ENCODE results near the gene POLE3. TPM values are rescaled to one million over a fixed set of nuclear protein-coding genes. Genes with fewer than 3 reads are reported as not detected.
"Not testable (repeated sequence)": the region's sequence is repeated elsewhere in the genome, so short reads cannot be mapped to it uniquely, and the experiment has no call there.

The POLE3 gene, protein sequence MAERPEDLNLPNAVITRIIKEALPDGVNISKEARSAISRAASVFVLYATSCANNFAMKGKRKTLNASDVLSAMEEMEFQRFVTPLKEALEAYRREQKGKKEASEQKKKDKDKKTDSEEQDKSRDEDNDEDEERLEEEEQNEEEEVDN
- total RNA-seq (2014; rRNA removed; shearing (Covaris generic); ENCODE audit: low replicate concordance): 65.7 and 105 TPM in 2 replicates

DNA sequence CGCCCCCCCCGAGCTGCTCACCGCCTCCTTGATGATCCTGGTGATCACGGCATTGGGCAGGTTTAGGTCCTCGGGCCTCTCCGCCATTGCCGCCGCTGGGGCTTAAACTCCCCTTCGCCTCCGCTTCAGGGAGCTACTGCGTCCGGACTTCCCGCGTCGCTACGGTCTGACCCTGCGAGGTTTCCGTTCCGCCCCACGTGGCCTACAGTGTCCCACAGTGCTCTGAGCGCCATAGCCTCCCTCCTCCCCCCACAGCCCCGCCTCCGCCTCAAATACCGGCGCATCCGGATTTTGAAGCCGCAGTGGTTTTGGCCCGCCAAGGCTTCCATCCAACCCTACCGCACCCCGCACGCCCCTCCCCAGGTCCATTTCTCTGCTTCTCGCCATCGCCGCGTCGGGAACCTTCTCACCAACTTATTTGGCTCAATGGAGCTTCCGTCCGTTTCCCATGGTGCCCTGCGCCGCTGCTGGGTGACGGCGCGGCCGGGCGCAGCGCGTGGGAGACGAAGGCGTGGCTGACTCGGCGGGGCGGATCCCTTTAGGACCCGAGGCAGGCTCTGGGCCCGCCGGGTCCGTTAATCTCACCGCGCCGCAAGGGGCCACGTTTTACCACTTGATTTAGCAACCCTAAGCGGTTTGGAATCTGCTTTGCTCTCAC is at the start of gene POLE3, which contains the start of gene C9orf43:
TSS of gene POLE3 (minus strand) at position 469 of the 658 bp plus-strand sequence. CDS start at position 87, 382 bp downstream.
TSS of gene C9orf43 (plus strand) at position 541 of the 658 bp plus-strand sequence. CDS start 2,747 bp downstream, outside the sequence.
- Histone ChIP-seq H2AFZ (ENCODE audit: low read length) (peak within 1 kb of the TSS; percentile 72; the same call in 1 of the 2 replicates), H3K4me1 (ENCODE audit: low read length) (peaks cover 32% of the 10 kb centered on the region), H3K9ac (ENCODE audit: low read length) (peak within 1 kb of the TSS; percentile 98), H3K36me3 (ENCODE audit: insufficient read depth, low read length) (peaks cover 15% of the 10 kb centered on the region), H3K9me2 (replicated peaks; ENCODE audit: insufficient read depth, low read length) (no peaks in the 10 kb centered on the region), H3K4me2 (ENCODE audit: low read depth, low read length, poor library complexity, severe bottlenecking) (peak within 1 kb of the TSS; percentile 99), H3K4me3 (ENCODE audit: low read length) (peak within 1 kb of the TSS; percentile 97), H3K27ac (ENCODE audit: low read length) (peak within 1 kb of the TSS; percentile 93), H4K20me1 (ENCODE audit: insufficient read depth, low read depth, low read length) (no peaks in the 10 kb centered on the region), H3K79me2 (ENCODE audit: low read length) (peaks cover 30% of the 10 kb centered on the region), H3K9me3 (ENCODE audit: low read length) (no peaks in the 10 kb centered on the region), H3K27me3 (ENCODE audit: low read length) (no peaks in the 10 kb centered on the region)
- peak; percentile 99 for DNase-seq

DNA sequence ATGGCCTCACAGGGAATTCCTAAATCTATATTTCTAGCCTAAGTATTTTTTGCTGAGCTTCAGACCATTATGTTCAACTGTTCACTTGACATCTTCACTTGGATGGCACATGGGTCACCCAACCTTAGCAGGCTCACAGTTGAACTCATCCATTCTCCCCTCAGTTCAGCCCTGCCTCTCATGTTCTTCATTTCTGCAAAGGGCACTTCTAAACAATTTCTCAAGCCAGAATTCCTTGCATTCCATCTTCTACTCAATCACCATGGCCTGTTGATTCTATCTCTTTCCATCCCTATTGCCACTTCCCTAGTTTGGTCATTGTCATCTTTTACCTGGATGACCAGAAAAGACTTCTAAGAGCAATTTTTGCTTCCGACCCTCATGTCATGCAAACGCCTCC is 45.8 kb upstream of the POLE3 start:
- Histone ChIP-seq H4K20me1 (ENCODE audit: insufficient read depth, low read depth, low read length) (no peaks in the 10 kb centered on the region), H2AFZ (ENCODE audit: low read length) (no peak overlapping the region), H3K9me2 (replicated peaks; ENCODE audit: insufficient read depth, low read length) (no peaks in the 10 kb centered on the region), H3K9me3 (ENCODE audit: low read length) (no peaks in the 10 kb centered on the region), H3K79me2 (ENCODE audit: low read length) (no peaks in the 10 kb centered on the region), H3K4me3 (ENCODE audit: low read length) (no peak overlapping the region), H3K27ac (ENCODE audit: low read length) (no peak overlapping the region), H3K4me2 (ENCODE audit: low read depth, low read length, poor library complexity, severe bottlenecking) (no peak overlapping the region), H3K36me3 (ENCODE audit: insufficient read depth, low read length) (no peaks in the 10 kb centered on the region), H3K27me3 (ENCODE audit: low read length) (no peaks in the 10 kb centered on the region), H3K4me1 (ENCODE audit: low read length) (no peaks in the 10 kb centered on the region), H3K9ac (ENCODE audit: low read length) (no peak overlapping the region)
- DNase-seq: peak; percentile 22

DNA sequence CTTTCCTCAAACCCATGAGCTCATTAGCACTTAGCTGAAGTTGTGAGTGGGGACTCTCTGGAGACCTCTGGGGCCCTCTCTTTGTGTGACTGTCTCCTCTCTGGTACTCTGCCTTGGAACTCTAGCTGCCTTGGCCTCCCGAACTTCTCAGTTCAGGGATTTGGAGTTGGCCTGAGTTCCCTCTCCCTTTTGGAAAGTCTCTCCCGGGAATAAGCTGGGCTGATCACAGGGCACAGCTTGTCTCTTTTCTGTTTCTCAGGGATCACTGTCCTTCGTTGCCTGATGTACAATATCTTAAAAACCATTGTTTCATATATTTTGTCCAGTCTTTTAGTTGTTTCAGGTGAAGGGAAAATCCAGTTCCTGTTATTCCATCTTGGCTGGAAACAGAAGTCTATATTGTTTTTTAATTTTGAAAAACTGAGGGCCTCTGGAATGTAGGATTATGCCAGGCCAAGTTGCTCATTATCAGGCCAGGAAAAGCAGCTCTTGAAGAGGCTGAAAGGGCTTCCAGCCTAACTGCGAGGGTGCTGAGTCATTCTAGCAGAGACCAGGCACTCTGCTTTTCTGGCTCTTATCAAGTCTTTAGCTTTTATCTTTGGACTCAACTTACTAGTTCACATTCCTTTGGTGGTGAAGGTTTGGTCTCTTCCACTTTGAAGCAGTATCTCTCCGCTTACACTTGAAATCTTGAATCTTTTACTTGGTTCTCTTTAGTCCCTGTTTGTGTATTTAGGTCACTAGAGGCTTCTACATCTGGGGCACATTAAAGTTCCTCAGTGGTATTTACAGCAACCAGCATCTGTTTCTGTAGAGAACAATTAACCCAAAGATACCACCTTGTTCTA is 44.7 kb upstream of the POLE3 start:
- no peak for DNase-seq

DNA sequence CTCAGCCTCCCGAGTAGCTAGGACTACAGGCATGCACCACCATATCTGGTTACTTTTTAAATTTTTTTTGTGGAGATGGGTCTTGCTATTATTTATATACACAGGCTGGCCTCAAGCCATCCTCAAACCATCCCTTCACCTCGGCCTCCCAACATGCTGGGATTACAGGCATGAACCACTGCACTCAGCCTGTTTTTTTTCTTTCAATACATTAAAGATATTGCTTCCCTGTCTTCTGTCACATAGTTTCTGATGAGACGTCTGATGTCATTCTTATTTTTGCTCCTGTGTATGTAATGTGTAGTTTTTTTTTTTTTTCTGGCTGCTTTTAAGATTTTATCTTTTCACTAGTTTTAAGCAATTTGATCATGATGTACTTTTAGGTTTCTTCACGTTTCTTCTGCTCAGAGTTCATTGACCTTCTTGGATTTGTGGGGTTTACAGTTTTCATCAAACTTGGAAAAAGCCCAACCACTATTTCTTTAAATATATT is 41.7 kb upstream of the POLE3 start:
- H3K9me2 ChIP-seq (replicated peaks; ENCODE audit: insufficient read depth, low read length): no peaks in the 10 kb centered on the region
- H3K36me3 ChIP-seq (ENCODE audit: insufficient read depth, low read length): no peaks in the 10 kb centered on the region
- no peaks in the 10 kb centered on the region for H3K79me2 ChIP-seq (ENCODE audit: low read length)
- no peak overlapping the region for H3K9ac ChIP-seq (ENCODE audit: low read length)
- no peaks in the 10 kb centered on the region for H3K4me1 ChIP-seq (ENCODE audit: low read length)
- H3K4me3 ChIP-seq (ENCODE audit: low read length): no peak overlapping the region
- DNase-seq: no peak
- no peaks in the 10 kb centered on the region for H3K27me3 ChIP-seq (ENCODE audit: low read length)
- no peaks in the 10 kb centered on the region for H4K20me1 ChIP-seq (ENCODE audit: insufficient read depth, low read depth, low read length)
- no peak overlapping the region for H2AFZ ChIP-seq (ENCODE audit: low read length)
- no peak overlapping the region for H3K4me2 ChIP-seq (ENCODE audit: low read depth, low read length, poor library complexity, severe bottlenecking)
- no peak overlapping the region for H3K27ac ChIP-seq (ENCODE audit: low read length)
- H3K9me3 ChIP-seq (ENCODE audit: low read length): no peaks in the 10 kb centered on the region

More for the DNA sequence above, 44.7 kb upstream of the POLE3 start:
- Histone ChIP-seq H4K20me1 (ENCODE audit: insufficient read depth, low read depth, low read length) (no peaks in the 10 kb centered on the region), H3K9me2 (replicated peaks; ENCODE audit: insufficient read depth, low read length) (no peaks in the 10 kb centered on the region), H3K4me1 (ENCODE audit: low read length) (no peaks in the 10 kb centered on the region), H3K4me2 (ENCODE audit: low read depth, low read length, poor library complexity, severe bottlenecking) (no peak overlapping the region), H3K9me3 (ENCODE audit: low read length) (no peaks in the 10 kb centered on the region), H2AFZ (ENCODE audit: low read length) (no peak overlapping the region), H3K27me3 (ENCODE audit: low read length) (no peaks in the 10 kb centered on the region), H3K79me2 (ENCODE audit: low read length) (no peaks in the 10 kb centered on the region), H3K36me3 (ENCODE audit: insufficient read depth, low read length) (no peaks in the 10 kb centered on the region), H3K4me3 (ENCODE audit: low read length) (no peak overlapping the region), H3K27ac (ENCODE audit: low read length) (no peak overlapping the region), H3K9ac (ENCODE audit: low read length) (no peak overlapping the region)

DNA sequence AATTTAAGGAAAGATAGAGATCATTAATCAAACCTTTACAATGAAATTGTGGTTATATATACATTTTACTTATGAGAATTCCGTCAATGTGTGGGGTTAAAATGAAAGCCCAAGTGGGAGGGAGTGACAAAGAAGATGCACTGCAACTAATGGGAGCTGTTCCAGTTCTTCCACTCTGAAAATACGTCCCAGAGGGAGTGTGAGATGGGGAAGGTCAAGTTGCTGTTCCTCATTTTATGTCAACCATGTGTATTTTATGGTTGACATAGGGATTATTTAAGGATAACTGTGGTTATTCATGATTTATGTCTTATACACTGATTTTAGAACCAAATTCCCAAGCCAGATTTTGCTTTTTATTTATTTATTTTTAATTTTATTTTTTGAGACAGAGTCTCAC is 38.9 kb upstream of the POLE3 start:
- H3K36me3 ChIP-seq (ENCODE audit: insufficient read depth, low read length): no peaks in the 10 kb centered on the region
- H4K20me1 ChIP-seq (ENCODE audit: insufficient read depth, low read depth, low read length): no peaks in the 10 kb centered on the region
- no peaks in the 10 kb centered on the region for H3K9me2 ChIP-seq (replicated peaks; ENCODE audit: insufficient read depth, low read length)
- H3K27me3 ChIP-seq (ENCODE audit: low read length): no peaks in the 10 kb centered on the region
- H3K9me3 ChIP-seq (ENCODE audit: low read length): no peaks in the 10 kb centered on the region
- no peaks in the 10 kb centered on the region for H3K79me2 ChIP-seq (ENCODE audit: low read length)
- DNase-seq: no peak
- no peak overlapping the region for H2AFZ ChIP-seq (ENCODE audit: low read length)
- H3K4me1 ChIP-seq (ENCODE audit: low read length): no peaks in the 10 kb centered on the region
- no peak overlapping the region for H3K9ac ChIP-seq (ENCODE audit: low read length)
- no peak overlapping the region for H3K27ac ChIP-seq (ENCODE audit: low read length)
- no peak overlapping the region for H3K4me2 ChIP-seq (ENCODE audit: low read depth, low read length, poor library complexity, severe bottlenecking)
- no peak overlapping the region for H3K4me3 ChIP-seq (ENCODE audit: low read length)

DNA sequence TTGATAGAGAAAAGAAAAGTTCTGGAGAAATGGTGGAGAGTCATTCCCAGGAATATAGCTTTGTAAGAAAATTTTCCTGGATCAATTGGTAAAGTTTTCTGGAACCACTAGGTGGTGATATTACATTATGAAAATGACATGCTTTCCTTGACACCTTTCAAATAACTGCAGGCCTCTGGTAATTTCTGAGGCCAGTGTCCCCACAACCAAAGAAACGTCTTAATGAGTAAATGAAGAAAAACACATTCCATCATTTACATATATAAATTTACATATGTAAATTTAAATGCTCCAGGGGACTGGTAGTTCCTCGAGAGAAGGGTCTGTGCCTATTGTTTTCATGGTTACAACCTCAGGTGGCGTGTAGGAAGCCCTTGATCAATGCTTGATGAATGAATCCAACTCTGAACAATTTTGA is 35.9 kb upstream of the POLE3 start:
- Histone ChIP-seq H2AFZ (ENCODE audit: low read length) (no peak overlapping the region), H3K79me2 (ENCODE audit: low read length) (no peaks in the 10 kb centered on the region), H3K4me2 (ENCODE audit: low read depth, low read length, poor library complexity, severe bottlenecking) (no peak overlapping the region), H3K9me2 (replicated peaks; ENCODE audit: insufficient read depth, low read length) (no peaks in the 10 kb centered on the region), H3K36me3 (ENCODE audit: insufficient read depth, low read length) (no peaks in the 10 kb centered on the region), H3K9ac (ENCODE audit: low read length) (no peak overlapping the region), H3K27ac (ENCODE audit: low read length) (no peak overlapping the region), H4K20me1 (ENCODE audit: insufficient read depth, low read depth, low read length) (no peaks in the 10 kb centered on the region), H3K9me3 (ENCODE audit: low read length) (no peaks in the 10 kb centered on the region), H3K27me3 (ENCODE audit: low read length) (no peaks in the 10 kb centered on the region), H3K4me3 (ENCODE audit: low read length) (no peak overlapping the region), H3K4me1 (ENCODE audit: low read length) (no peaks in the 10 kb centered on the region)
- DNase-seq: peak; percentile 59

DNA sequence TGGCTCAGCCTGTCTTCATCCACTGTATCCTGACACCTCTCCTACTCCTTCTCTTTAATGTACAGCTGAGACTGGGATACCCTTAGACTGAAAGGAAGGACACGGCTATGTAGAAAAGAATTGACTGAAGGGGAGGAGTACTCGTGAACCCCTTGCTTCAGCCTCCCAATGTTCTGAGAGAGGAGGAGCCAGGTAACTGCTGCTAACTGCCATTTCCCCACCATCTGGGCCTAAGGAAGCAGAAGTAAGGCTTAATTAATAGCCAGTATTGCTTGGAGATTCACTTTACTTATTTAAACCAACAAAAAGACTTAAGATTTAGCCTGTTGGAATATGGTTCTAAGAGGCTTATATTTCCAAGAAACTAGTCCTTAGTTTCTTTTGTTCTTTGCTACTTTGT is 34.3 kb upstream of the POLE3 start:
- no peak for DNase-seq
- Histone ChIP-seq H3K36me3 (ENCODE audit: insufficient read depth, low read length) (no peaks in the 10 kb centered on the region), H3K9me3 (ENCODE audit: low read length) (no peaks in the 10 kb centered on the region), H3K79me2 (ENCODE audit: low read length) (no peaks in the 10 kb centered on the region), H3K9me2 (replicated peaks; ENCODE audit: insufficient read depth, low read length) (no peaks in the 10 kb centered on the region), H3K4me2 (ENCODE audit: low read depth, low read length, poor library complexity, severe bottlenecking) (no peak overlapping the region), H3K27me3 (ENCODE audit: low read length) (no peaks in the 10 kb centered on the region), H3K4me3 (ENCODE audit: low read length) (no peak overlapping the region), H2AFZ (ENCODE audit: low read length) (no peak overlapping the region), H3K4me1 (ENCODE audit: low read length) (no peaks in the 10 kb centered on the region), H4K20me1 (ENCODE audit: insufficient read depth, low read depth, low read length) (no peaks in the 10 kb centered on the region), H3K9ac (ENCODE audit: low read length) (no peak overlapping the region), H3K27ac (ENCODE audit: low read length) (no peak overlapping the region)

DNA sequence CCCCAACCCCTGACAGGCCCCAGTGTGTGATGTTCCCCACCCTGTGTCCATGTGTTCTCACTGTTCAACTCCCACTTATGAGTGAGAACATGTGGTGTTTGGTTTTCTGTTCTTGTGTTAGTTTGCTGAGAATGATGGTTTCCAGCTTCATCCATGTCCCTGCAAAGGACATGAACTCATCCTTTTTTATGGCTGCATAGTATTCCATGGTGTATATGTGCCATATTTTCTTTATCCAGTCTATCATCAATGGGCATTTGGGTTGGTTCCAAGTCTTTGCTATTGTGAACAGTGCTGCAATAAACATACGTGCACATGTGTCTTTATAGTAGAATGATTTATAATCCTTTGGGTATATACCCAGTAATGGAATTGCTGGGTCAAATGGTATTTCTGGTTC is 27.2 kb upstream of the POLE3 start:
- not testable (repeated sequence) for H3K9me3 ChIP-seq (ENCODE audit: low read length); H2AFZ ChIP-seq (ENCODE audit: low read length); H3K9ac ChIP-seq (ENCODE audit: low read length); DNase-seq; H3K4me2 ChIP-seq (ENCODE audit: low read depth, low read length, poor library complexity, severe bottlenecking); H3K4me1 ChIP-seq (ENCODE audit: low read length); H4K20me1 ChIP-seq (ENCODE audit: insufficient read depth, low read depth, low read length); H3K4me3 ChIP-seq (ENCODE audit: low read length); H3K27ac ChIP-seq (ENCODE audit: low read length); H3K9me2 ChIP-seq (replicated peaks; ENCODE audit: insufficient read depth, low read length); H3K36me3 ChIP-seq (ENCODE audit: insufficient read depth, low read length); H3K79me2 ChIP-seq (ENCODE audit: low read length); H3K27me3 ChIP-seq (ENCODE audit: low read length)
